A549 (cell line): ENCODE data around the gene TNIP2. TPM values are rescaled to one million over a fixed set of nuclear protein-coding genes. Genes with fewer than 3 reads are reported as not detected.

Experiments used
- ATAC-seq, 2 experiments: fragments of 200-7000 bp in 1 of 2; fragments of >200 bp in 1 of 2; cut with Nextera tagmentation in 1 of 2; cut with Tn5 transposase in 1 of 2; 3 replicates each; pipeline versions ENCODE4 v1.8.0 to v1.9.1; 2018 to 2020; ENCODE audit warnings: mild to moderate bottlenecking in 1 of 2, moderate library complexity in 1 of 2
- CTCF ChIA-PET: fragments of 300-600 bp; sonication (Branson Sonifier 250); formaldehyde crosslinking; extraction: SDS; loops from one replicate; lab custom pipeline; 2021; ENCODE audit warnings: antibody characterized with exemption, inconsistent platforms; lab: Yijun Ruan, JAX
- POLR2A ChIA-PET: fragments of 350-600 bp; formaldehyde crosslinking; extraction: SDS; loops from one replicate; lab custom pipeline; 2021; ENCODE audit warnings: antibody characterized with exemption, inconsistent platforms; lab: Yijun Ruan, JAX
- DNase-seq, 2 experiments: peaks; one replicate each; pipeline versions ENCODE4 v3.0.0 to v3.0.0-alpha.2; 2011 to 2016; ENCODE audit warnings: low read depth in 1 of 2, low spot score in 1 of 2
- FAIRE-seq: peaks from 2 replicates; lab custom pipeline; 2011; peaks lifted over from hg19 to GRCh38; lab: Jason Lieb, UNC
- H3K27ac ChIP-seq, 2 experiments: fragments of >200 bp; sonication (Bioruptor Twin); formaldehyde crosslinking; 3 replicates each; pipeline ENCODE4 v1.5.1; 2016 to 2017
- H3K4me1 ChIP-seq: fragments of >200 bp; sonication (Bioruptor Twin); formaldehyde crosslinking; 3 replicates; pipeline ENCODE4 v1.6.1; 2016
- H3K4me2 ChIP-seq: fragments of >200 bp; sonication (Bioruptor Twin); formaldehyde crosslinking; 3 replicates; pipeline ENCODE4 v1.6.1; 2016
- H3K4me3 ChIP-seq: fragments of >200 bp; sonication (Bioruptor Twin); formaldehyde crosslinking; 3 replicates; pipeline ENCODE4 v1.5.1; 2016
- H3K9me3 ChIP-seq: fragments of >200 bp; sonication (Bioruptor Twin); formaldehyde crosslinking; 3 replicates; pipeline ENCODE4 v1.6.1; 2016
- ATOH8 ChIP-seq: fragments of 250-450 bp; sonication (Bioruptor Pico); IDR thresholded peaks from 2 replicates; pipeline ENCODE4 v1.5.0; 2020; ENCODE audit warnings: low read depth, mild to moderate bottlenecking, moderate library complexity
- BCL3 ChIP-seq: fragments of >200 bp; sonication (Bioruptor Twin); formaldehyde crosslinking; IDR thresholded peaks from 3 replicates; pipeline ENCODE4 v1.6.1; 2016
- CHD2 ChIP-seq: fragments of 150-350 bp; IDR thresholded peaks from 2 replicates; pipeline ENCODE4 v1.6.1; 2014; ENCODE audit warnings: low read length; ENCODE audit not compliant: partially characterized antibody
- CHD4 ChIP-seq: fragments of 200-600 bp; sonication (generic); IDR thresholded peaks from 2 replicates; pipeline ENCODE4 v1.6.1; 2016; ENCODE audit warnings: antibody characterized with exemption, mild to moderate bottlenecking, borderline replicate concordance
- E2F6 ChIP-seq: IDR thresholded peaks from 2 replicates; pipeline ENCODE4 v1.6.1; 2012; ENCODE audit warnings: low read depth, borderline replicate concordance
- EHF ChIP-seq: fragments of 250-450 bp; sonication (Bioruptor Pico); IDR thresholded peaks from 2 replicates; pipeline ENCODE4 v1.5.0; 2020; ENCODE audit warnings: mild to moderate bottlenecking
- EHMT2 ChIP-seq: fragments of 200-600 bp; sonication (generic); IDR thresholded peaks from 2 replicates; pipeline ENCODE4 v1.6.1; 2016; ENCODE audit warnings: antibody characterized with exemption, low read depth, mild to moderate bottlenecking, moderate library complexity
- FOSB ChIP-seq: fragments of 250-450 bp; sonication (Bioruptor Pico); IDR thresholded peaks from 2 replicates; pipeline ENCODE4 v1.5.0; 2020; ENCODE audit warnings: mild to moderate bottlenecking, moderate library complexity
- HDAC2 ChIP-seq: fragments of 200-600 bp; sonication (generic); IDR thresholded peaks from 2 replicates; pipeline ENCODE4 v1.6.1; 2016
- HOXA7 ChIP-seq: fragments of 250-450 bp; sonication (Bioruptor Pico); IDR thresholded peaks from 2 replicates; pipeline ENCODE4 v1.5.0; 2020; ENCODE audit warnings: mild to moderate bottlenecking, moderate library complexity
- HOXB13 ChIP-seq: fragments of 250-450 bp; sonication (Bioruptor Pico); IDR thresholded peaks from 2 replicates; pipeline ENCODE4 v1.5.0; 2020; ENCODE audit warnings: low read depth, mild to moderate bottlenecking, moderate library complexity
- KDM5A ChIP-seq: fragments of 200-600 bp; sonication (generic); IDR thresholded peaks from 2 replicates; pipeline ENCODE4 v1.6.1; 2016; ENCODE audit warnings: antibody characterized with exemption, mild to moderate bottlenecking
- MYC ChIP-seq: IDR thresholded peaks from 2 replicates; pipeline ENCODE4 v1.6.1; 2012; ENCODE audit warnings: mild to moderate bottlenecking, inconsistent platforms, low read length, improper control_type of control experiment, borderline replicate concordance
- NFE2L2 ChIP-seq: fragments of 150-350 bp; conservative IDR thresholded peaks from 2 replicates; pipeline ENCODE4 v1.6.1; 2014; ENCODE audit warnings: low read length
- NPAS2 ChIP-seq: fragments of 250-450 bp; sonication (Bioruptor Pico); IDR thresholded peaks from 2 replicates; pipeline ENCODE4 v1.8.0; 2022; ENCODE audit warnings: mild to moderate bottlenecking, moderate library complexity, borderline replicate concordance
- NR3C1 ChIP-seq: fragments of >200 bp; sonication (Bioruptor Twin); formaldehyde crosslinking; IDR thresholded peaks from 3 replicates; pipeline ENCODE4 v1.6.1; 2017
- REST ChIP-seq: fragments of 200-600 bp; sonication (generic); IDR thresholded peaks from 2 replicates; pipeline ENCODE4 v1.6.1; 2016; ENCODE audit warnings: antibody characterized with exemption, mild to moderate bottlenecking, moderate library complexity
- SMC3 ChIP-seq: fragments of >200 bp; sonication (Bioruptor Twin); formaldehyde crosslinking; IDR thresholded peaks from 3 replicates; pipeline ENCODE4 v1.6.1; 2018; ENCODE audit warnings: inconsistent platforms
- TFCP2L1 ChIP-seq: fragments of 250-450 bp; sonication (Bioruptor Pico); IDR thresholded peaks from 2 replicates; pipeline ENCODE4 v1.5.0; 2021; ENCODE audit warnings: mild to moderate bottlenecking
- TP53 ChIP-seq: fragments of 250-450 bp; sonication (Bioruptor Pico); IDR thresholded peaks from 2 replicates; pipeline ENCODE4 v1.5.0; 2021; ENCODE audit warnings: mild to moderate bottlenecking, moderate library complexity
- ZC3H11A ChIP-seq: fragments of 450-650 bp; IDR thresholded peaks from 2 replicates; pipeline ENCODE4 v1.6.1; 2014; ENCODE audit warnings: antibody characterized with exemption, mild to moderate bottlenecking
- WGBS: methylation state at CpG from one replicate; pipeline ENCODE4 v1.1.6; 2017; ENCODE audit errors: missing lambda C conversion rate; 5-methylcytosine and 5-hydroxymethylcytosine counted together
- polyA plus RNA-seq, 4 experiments: library from polyadenylated mRNA; depleted of rRNA in 3 of 4; stranded (reverse); fragments of >200 nt; fragmentation: RNase III in 1 of 4; extraction: RNeasy Plus Mini Kit Qiagen cat#74134 plus additional on column Dnase treatment in 1 of 4; gene quantifications; 2 replicates in 3 of 4; 3 replicates in 1 of 4; pipeline ENCODE4 v1.2.3, GENCODE V29; 2011 to 2017

Gene TNIP2
- polyA plus RNA-seq, 2 of the 4 experiments (the other 2 are of a cell fraction) = 20.0 to 27.9 TPM

- H3K27ac ChIP-seq = no peak overlapping the region
- ATAC-seq (no peak), FAIRE-seq (no peak), DNase-seq (no peak)
- H3K4me3 ChIP-seq = no peak overlapping the region
- no peaks in the 10 kb centered on the region for H3K9me3 ChIP-seq
- 86% methylated on average over 2 of the region's 2 CpGs for WGBS
- TF ChIP-seq EHMT2 (no peak), EHF (no peak), CHD4 (no peak), KDM5A (no peak), SMC3 (no peak), BCL3 (no peak)
- H3K4me2 ChIP-seq = no peak overlapping the region
- H3K4me1 ChIP-seq = no peaks in the 10 kb centered on the region
- POLR2A ChIA-PET = no interaction called here
- CTCF ChIA-PET = interaction anchor here (1.0 kb wide), 1 partner anchor 30 kb away, joined by 3 read pairs; no protein-coding TSS in a partner anchor
Measured at GRCh38 chr4:2733844-2734574, 22.1 kb downstream of the TNIP2 start.

GRCh38 chr4:2733001-2733843 is 22.9 kb downstream of the TNIP2 start:
- ATAC-seq (peak; percentile 44 to 46; a peak in 4 of 6 replicates), FAIRE-seq (no peak)
- no peak overlapping the region for H3K27ac ChIP-seq

More at GRCh38 chr4:2733001-2733843, 22.9 kb downstream of the TNIP2 start:
- POLR2A ChIA-PET = no interaction called here
- Histone ChIP-seq H3K4me2 (no peak overlapping the region), H3K4me1 (no peaks in the 10 kb centered on the region), H3K9me3 (no peaks in the 10 kb centered on the region), H3K4me3 (no peak overlapping the region)
- DNase-seq = no peak
- WGBS = 91% methylated on average over 14 of the region's 21 CpGs
- CTCF ChIA-PET = interaction anchor here (1.0 to 1.5 kb wide), 3 partner anchors 11 to 31 kb away, joined by 3 read pairs; partner anchors contain the start of gene TNIP2
- no peak for TF ChIP-seq REST
- no peak for TF ChIP-seq TP53 (CRISPR knock-in tag)
- no peak for TF ChIP-seq HOXA7 (CRISPR knock-in tag)
- TF ChIP-seq E2F6 = no peak
- no peak for TF ChIP-seq KDM5A
- no peak for TF ChIP-seq ATOH8 (CRISPR knock-in tag)
- no peak for TF ChIP-seq NR3C1
- no peak for TF ChIP-seq HOXB13
- TF ChIP-seq MYC = no peak
- no peak for TF ChIP-seq CHD2
- TF ChIP-seq NFE2L2 = no peak
- TF ChIP-seq EHMT2 = no peak
- no peak for TF ChIP-seq HDAC2
- no peak for TF ChIP-seq NPAS2
- TF ChIP-seq FOSB (CRISPR knock-in tag) = no peak
- no peak for TF ChIP-seq ZC3H11A
- TF ChIP-seq TFCP2L1 (CRISPR knock-in tag) = no peak
